ENCODE measurements around the gene R3HDML.
A peak's percentile ranks its signal among the peaks of the same experiment; 100 is the strongest.
"Not testable (repeated sequence)": the region's sequence is repeated elsewhere in the genome, so short reads cannot be mapped to it uniquely, and the experiment has no call there.

The R3HDML gene, protein sequence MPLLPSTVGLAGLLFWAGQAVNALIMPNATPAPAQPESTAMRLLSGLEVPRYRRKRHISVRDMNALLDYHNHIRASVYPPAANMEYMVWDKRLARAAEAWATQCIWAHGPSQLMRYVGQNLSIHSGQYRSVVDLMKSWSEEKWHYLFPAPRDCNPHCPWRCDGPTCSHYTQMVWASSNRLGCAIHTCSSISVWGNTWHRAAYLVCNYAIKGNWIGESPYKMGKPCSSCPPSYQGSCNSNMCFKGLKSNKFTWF

GRCh38 chr20:44336725-44337380 lies at the start of gene R3HDML:
TSS of gene R3HDML (plus strand) at chr20:44337043. CDS start at chr20:44337158, 115 bp downstream.
- DNase-seq (ENCODE audit: low read depth) = no peak
- no peak within 1 kb of the TSS for H3K4me3 ChIP-seq (ENCODE audit: low read depth, low read length)

- DNase-seq (ENCODE audit: low read depth) = peak; percentile 10
- no peak overlapping the region for H3K4me3 ChIP-seq (ENCODE audit: low read depth, low read length)
These were observed 49.4 kb upstream of the R3HDML start for GRCh38 chr20:44287272-44288097.

- H3K4me3 ChIP-seq (ENCODE audit: low read depth, low read length) = no peak overlapping the region
- DNase-seq (ENCODE audit: low read depth) = no peak
These were observed 48.6 kb upstream of the R3HDML start for GRCh38 chr20:44288252-44288651.

- no peak for DNase-seq (ENCODE audit: low read depth)
- H3K4me3 ChIP-seq (ENCODE audit: low read depth, low read length) = no peak overlapping the region
These were observed 45.1 kb upstream of the R3HDML start for GRCh38 chr20:44291754-44292153.

DNA sequence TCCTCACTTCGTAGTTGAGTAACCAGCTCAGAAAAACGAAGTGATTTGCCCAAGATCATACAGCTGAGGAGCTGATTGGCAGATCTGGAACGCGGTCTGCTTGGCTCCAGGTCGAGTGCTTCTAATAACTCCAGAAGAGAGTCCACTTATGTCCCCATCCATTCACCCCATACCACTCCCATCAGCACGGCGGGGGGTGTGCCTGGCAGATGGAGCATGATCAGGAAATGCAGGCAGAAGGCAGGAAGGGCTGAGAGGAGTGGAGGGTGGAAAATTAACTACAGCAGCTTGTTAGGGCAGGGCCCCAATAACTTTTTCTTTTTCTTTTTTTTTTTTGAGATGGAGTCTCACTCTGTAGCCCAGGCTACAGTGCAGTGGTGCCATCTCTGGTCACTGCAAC lies 40.8 kb upstream of the R3HDML start:
- no peak overlapping the region for H3K4me3 ChIP-seq (ENCODE audit: low read depth, low read length)
- no peak for DNase-seq (ENCODE audit: low read depth)

- DNase-seq (ENCODE audit: low read depth) = no peak
These were observed 39.1 kb upstream of the R3HDML start for GRCh38 chr20:44297721-44298120.

DNA sequence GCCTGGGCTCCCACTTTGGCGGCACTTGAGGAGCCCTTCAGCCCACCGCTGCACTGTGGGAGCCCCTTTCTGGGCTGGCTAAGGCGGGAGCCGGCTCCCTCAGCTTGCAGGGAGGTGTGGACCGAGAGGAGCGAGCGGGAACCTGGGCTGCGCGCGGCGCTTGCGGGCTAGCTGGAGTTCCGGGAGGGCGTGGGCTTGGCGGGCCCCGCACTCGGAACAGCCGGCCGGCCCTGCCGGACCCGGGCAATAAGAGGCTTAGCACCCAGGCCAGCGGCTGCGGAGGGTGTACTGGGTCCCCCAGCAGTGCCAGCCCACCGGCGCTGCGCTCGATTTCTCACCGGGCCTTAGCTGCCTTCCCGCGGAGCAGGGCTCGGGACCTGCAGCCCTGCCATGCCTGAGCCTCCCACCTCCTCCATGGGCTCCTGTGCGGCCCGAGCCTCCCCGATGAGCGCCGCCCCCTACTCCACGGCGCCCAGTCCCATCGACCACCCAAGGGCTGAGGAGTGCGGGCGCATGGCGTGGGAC lies 37.8 kb upstream of the R3HDML start:
- not testable (repeated sequence) for DNase-seq (ENCODE audit: low read depth); H3K4me3 ChIP-seq (ENCODE audit: low read depth, low read length)

More at GRCh38 chr20:44297721-44298120, 39.1 kb upstream of the R3HDML start:
- H3K4me3 ChIP-seq (ENCODE audit: low read depth, low read length) = no peak overlapping the region

GRCh38 chr20:44301285-44301684 lies 35.6 kb upstream of the R3HDML start:
- no peak for DNase-seq (ENCODE audit: low read depth)
- H3K4me3 ChIP-seq (ENCODE audit: low read depth, low read length) = no peak overlapping the region

GRCh38 chr20:44302026-44302669 lies 34.7 kb upstream of the R3HDML start:
- DNase-seq (ENCODE audit: low read depth) = no peak
- no peak overlapping the region for H3K4me3 ChIP-seq (ENCODE audit: low read depth, low read length)

- H3K4me3 ChIP-seq (ENCODE audit: low read depth, low read length) = no peak overlapping the region
- DNase-seq (ENCODE audit: low read depth) = no peak
These were observed 34.1 kb upstream of the R3HDML start for GRCh38 chr20:44302736-44303135.

GRCh38 chr20:44304383-44304782 lies 32.5 kb upstream of the R3HDML start:
- no peak for DNase-seq (ENCODE audit: low read depth)
- no peak overlapping the region for H3K4me3 ChIP-seq (ENCODE audit: low read depth, low read length)

- no peak overlapping the region for H3K4me3 ChIP-seq (ENCODE audit: low read depth, low read length)
- DNase-seq (ENCODE audit: low read depth) = no peak
These were observed 29.9 kb upstream of the R3HDML start for GRCh38 chr20:44306927-44307326.

DNA sequence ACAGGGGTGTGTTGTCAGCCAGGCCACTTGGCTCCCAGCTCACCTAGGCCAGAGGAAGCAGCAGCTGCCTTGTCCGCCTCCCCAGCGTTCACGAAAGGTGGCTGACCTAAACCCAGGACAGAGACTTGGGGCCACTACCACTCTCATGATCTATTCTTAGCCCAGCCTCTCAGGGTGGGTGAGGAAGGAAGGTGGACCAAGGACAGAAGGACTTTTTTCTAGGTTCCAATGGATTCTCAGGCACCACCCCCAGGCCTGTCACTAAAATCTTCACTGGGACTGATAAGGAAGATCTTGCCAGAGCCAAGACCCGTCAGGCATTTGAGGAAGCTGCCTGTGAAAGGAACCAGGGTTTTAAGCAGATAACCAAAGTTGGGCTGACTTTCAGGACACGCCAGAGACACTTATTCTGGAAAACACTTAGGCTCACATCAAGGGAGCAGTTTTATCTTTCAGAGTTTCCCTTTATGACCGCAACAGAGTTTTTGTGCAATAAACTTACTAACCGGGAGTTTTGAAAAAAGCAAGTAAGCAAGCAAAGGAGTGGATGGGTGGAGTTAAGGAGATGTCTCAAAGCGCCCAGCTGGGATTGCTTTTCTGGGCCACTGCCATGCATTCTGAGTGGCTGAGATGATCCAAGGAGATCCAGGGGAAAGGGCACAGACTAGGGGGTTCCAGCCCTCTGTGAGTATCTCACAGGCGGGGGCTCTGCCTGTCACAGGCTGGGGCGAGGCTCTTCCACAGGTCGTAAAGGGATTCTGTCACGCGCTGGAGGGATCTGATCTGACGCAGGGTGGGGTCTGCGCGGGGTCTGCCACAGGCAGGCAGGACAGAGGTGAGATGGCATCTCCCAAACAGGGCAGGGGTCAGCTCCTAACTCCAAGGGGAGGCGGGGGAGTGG lies 26.8 kb upstream of the R3HDML start:
- DNase-seq (ENCODE audit: low read depth) = peak; percentile 36
- peak overlapping the region; percentile 82 for H3K4me3 ChIP-seq (ENCODE audit: low read depth, low read length)

GRCh38 chr20:44310664-44311639 lies 25.9 kb upstream of the R3HDML start, which contains the start of gene FITM2:
TSS of gene FITM2 (minus strand) at chr20:44311202. CDS start at chr20:44311148, 54 bp downstream.
- peak within 1 kb of the TSS; percentile 82 for H3K4me3 ChIP-seq (ENCODE audit: low read depth, low read length)
- peak; percentile 91 for DNase-seq (ENCODE audit: low read depth)

DNA sequence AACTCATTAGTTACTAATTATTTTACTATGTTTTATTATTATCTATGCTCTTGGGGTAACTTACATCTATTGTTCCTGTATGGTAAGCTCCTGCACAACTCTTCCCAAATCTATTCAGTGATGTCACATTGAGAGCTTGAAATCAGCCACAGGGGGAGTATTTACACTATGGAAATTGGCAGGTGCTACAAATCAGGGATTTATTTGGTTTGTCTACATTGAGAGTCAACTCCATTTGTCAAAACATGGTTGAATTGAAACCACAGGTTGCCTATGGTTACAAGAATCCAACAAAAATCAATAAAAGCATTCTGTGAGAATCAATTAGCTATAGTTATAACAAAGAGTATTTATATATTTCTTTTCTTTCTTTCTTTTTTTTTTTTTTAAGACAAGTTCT lies 22.0 kb upstream of the R3HDML start:
- no peak overlapping the region for H3K4me3 ChIP-seq (ENCODE audit: low read depth, low read length)
- no peak for DNase-seq (ENCODE audit: low read depth)

DNA sequence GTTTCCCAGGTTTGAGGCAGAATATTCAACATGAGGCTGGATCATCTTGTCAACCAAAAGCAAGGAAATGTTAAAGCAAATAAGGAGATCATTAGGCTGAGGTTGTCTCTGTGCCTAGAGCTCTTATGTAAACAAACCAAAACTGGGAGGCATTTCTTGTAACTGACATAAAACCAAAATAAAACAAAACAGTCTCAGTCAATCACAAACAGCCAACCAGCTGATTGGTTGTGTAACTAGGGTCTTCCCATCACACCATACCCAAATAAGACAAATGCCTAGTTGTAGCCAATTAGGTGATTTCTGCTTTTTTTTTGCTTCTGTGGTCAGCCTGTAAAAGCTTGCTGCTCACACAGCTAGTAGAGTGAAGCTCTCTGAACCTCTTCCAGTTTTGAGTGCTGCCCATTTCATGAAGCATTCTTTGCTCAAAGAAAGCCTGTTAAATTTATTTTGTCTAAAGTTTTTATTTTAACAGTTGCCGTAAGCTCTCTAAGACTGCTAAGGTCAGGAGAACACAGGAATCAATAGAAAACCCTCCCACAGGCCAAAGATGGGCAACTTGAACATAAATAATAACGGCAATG lies 16.9 kb upstream of the R3HDML start:
- H3K4me3 ChIP-seq (ENCODE audit: low read depth, low read length) = no peak overlapping the region
- no peak for DNase-seq (ENCODE audit: low read depth)

DNA sequence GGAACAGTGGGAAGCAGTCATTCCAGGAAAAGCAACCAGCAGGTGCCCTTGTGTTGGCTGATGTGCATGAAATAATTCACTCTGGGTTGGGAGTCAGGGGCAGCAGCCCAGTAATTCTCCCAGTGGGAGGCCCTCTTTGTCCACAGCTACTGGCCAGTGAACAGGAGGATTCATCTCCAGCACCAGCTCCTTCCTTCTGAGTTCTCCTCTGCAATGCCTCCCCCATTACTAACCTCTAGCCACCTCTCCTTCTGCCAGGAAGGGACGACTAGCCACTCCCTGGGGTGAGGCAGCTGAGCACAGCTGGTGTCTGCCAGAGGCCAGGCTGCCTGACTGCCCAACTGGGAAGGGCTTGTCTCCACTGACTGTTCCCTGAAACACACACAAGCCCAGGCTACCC lies 12.5 kb upstream of the R3HDML start:
- no peak overlapping the region for H3K4me3 ChIP-seq (ENCODE audit: low read depth, low read length)
- no peak for DNase-seq (ENCODE audit: low read depth)

Measured in skeletal muscle cell (primary cell).